Measurements from ENCODE around the gene HIVEP3. TPM values are rescaled to one million over a fixed set of nuclear protein-coding genes. Genes with fewer than 3 reads are reported as not detected.

The HIVEP3 gene
- total and polyA plus RNA-seq, 4 donors, result 7.0 to 14.7 (median 8.8) TPM

DNA sequence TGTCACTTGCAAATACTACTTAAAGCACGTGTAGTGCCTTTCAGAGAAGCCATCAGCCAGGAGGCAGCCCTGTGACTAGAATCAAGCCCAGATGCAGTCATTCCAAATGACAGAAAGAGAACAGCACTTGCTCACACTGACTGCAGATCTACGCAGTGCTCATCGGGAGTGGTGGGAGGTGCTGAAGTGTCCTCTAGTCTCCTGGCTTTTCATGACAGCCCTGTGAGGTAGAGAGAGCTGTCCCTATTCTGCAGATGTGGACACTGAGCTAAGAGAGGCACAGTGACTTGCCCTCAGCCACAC lies 371.9 kb downstream of the HIVEP3 start:
- Histone ChIP-seq H3K27me3 (ENCODE audit: control insufficient read depth in 3 of 3, insufficient read depth in 3 of 3, low read length in 2 of 3) (no peaks in the 10 kb centered on the region), H3K27ac (ENCODE audit: low read depth in 1 of 2, low read length in 1 of 2) (no peak overlapping the region), H3K4me3 (no peak overlapping the region), H3K36me3 (ENCODE audit: control insufficient read depth in 4 of 4, insufficient read depth in 4 of 4, low read length in 4 of 4) (peaks cover 0 to 2% (median 0%) of the 10 kb centered on the region in 4 donors), H3K9ac (ENCODE audit: insufficient read depth in 1 of 2, low read length in 2 of 2) (no peak overlapping the region), H3K9me3 (ENCODE audit: control insufficient read depth in 4 of 4, insufficient read depth in 3 of 4, low read length in 3 of 4) (no peaks in the 10 kb centered on the region), H3K4me1 (ENCODE audit: control insufficient read depth in 5 of 5, insufficient read depth in 5 of 5, low read length in 5 of 5) (no peaks in the 10 kb centered on the region)
- WGBS, 2 donors, result 80 to 93% methylated on average over 3 of the region's 3 CpGs
- DNase-seq (no peak), ATAC-seq (ENCODE audit: insufficient read depth, low FRiP score) (no peak)
- TF ChIP-seq, protein P1, sequence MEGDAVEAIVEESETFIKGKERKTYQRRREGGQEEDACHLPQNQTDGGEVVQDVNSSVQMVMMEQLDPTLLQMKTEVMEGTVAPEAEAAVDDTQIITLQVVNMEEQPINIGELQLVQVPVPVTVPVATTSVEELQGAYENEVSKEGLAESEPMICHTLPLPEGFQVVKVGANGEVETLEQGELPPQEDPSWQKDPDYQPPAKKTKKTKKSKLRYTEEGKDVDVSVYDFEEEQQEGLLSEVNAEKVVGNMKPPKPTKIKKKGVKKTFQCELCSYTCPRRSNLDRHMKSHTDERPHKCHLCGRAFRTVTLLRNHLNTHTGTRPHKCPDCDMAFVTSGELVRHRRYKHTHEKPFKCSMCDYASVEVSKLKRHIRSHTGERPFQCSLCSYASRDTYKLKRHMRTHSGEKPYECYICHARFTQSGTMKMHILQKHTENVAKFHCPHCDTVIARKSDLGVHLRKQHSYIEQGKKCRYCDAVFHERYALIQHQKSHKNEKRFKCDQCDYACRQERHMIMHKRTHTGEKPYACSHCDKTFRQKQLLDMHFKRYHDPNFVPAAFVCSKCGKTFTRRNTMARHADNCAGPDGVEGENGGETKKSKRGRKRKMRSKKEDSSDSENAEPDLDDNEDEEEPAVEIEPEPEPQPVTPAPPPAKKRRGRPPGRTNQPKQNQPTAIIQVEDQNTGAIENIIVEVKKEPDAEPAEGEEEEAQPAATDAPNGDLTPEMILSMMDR (IDR thresholded peaks at IDR 0.05; ENCODE audit: control extremely low read depth, extremely low read depth), result no peak

DNA sequence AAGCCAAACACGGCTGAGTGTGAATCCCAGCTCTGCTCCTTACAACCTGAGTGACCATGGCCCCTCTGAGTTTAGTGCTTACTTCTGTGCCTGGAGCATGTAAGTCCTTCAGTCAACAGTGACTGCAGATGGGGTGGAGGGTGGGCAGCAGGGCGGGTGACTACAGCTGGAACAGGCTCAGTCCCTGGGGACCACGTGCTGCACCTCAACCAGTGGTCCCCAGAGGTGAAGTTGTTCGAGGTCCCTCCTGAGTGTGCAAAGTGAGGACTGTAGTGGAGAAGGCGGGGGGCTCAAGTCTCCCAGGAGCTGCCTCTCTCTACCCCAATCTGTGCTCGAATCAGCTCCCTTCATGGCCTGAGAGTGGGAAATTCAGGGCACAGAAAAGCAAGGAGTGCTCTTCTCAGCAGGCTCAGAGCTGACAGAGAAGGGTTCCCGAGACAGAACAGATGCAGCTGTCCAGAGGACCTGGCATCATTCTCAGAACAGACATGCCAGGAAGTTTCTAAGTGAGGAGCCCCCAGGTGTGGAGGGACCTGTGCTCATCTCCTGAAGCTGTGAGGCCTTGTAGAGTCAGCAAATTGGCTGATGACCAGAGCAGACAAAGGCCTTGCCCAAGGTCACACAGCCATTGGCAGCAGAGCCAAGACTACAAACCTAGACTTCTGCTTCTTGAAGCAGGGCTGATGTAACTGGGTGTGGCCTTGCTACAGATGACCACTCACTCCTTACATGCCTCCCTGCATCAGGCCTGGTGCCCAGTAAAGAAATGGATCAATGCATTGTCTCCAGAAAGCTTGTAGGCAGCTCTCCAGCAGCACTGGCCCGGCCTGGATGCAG lies 372.5 kb downstream of the HIVEP3 start:
- no peaks in the 10 kb centered on the region for H3K27me3 ChIP-seq (ENCODE audit: control insufficient read depth in 3 of 3, insufficient read depth in 3 of 3, low read length in 2 of 3)
- WGBS, 2 donors, result 89 to 92% methylated on average over 8 of the region's 8 CpGs
- no peak overlapping the region for H3K4me3 ChIP-seq
- H3K9ac ChIP-seq (ENCODE audit: insufficient read depth in 1 of 2, low read length in 2 of 2), result no peak overlapping the region
- H3K27ac ChIP-seq (ENCODE audit: low read depth in 1 of 2, low read length in 1 of 2), result no peak overlapping the region
- peaks cover 0 to 2% (median 0%) of the 10 kb centered on the region in 4 donors for H3K36me3 ChIP-seq (ENCODE audit: control insufficient read depth in 4 of 4, insufficient read depth in 4 of 4, low read length in 4 of 4)
- DNase-seq (no peak), ATAC-seq (ENCODE audit: insufficient read depth, low FRiP score) (no peak)
- no peaks in the 10 kb centered on the region for H3K4me1 ChIP-seq (ENCODE audit: control insufficient read depth in 5 of 5, insufficient read depth in 5 of 5, low read length in 5 of 5)
- TF ChIP-seq, protein P1 (IDR thresholded peaks at IDR 0.05; ENCODE audit: control extremely low read depth, extremely low read depth), result no peak
- no peaks in the 10 kb centered on the region for H3K9me3 ChIP-seq (ENCODE audit: control insufficient read depth in 4 of 4, insufficient read depth in 3 of 4, low read length in 3 of 4)

DNA sequence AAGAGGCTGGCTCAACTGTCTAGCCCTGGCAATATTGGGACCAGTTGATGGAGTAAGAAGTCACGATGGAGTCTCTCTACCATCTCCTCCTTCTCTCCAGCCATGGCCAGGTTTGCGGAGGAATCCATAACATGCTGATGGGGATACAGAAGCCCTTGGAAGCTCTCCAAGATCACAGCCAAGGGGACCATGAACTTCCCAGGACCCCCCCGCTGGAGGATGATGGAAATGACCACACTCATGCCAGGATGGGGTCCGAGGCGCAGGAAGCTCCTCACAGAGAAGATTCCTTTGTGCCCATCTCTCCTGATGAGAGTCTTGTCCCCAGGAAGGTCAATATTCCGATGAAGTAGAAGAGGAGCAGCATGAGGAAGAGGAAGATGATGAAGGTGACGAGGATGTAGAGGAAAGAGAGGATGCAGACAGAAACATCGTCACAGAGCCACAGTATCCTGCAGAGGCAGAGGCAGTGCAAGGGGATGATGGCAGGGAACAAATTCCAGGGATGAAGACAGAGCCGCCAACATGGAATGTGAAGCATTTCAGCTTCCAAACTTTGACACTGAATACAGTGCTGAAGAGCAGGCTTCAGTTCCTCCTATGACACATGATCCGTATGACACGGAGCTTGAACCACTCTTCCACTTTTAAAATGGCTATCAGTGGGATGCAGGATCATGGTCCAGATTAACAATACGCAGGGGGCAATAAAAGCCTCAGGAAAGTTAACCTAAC lies 376.4 kb downstream of the HIVEP3 start:
- ATAC-seq (ENCODE audit: insufficient read depth, low FRiP score) (no peak), DNase-seq (no peak)
- Histone ChIP-seq H3K4me1 (ENCODE audit: control insufficient read depth in 5 of 5, insufficient read depth in 5 of 5, low read length in 5 of 5) (peaks cover 4 to 11% (median 9%) of the 10 kb centered on the region in 5 donors), H3K4me3 (no peak overlapping the region), H3K27ac (ENCODE audit: low read depth in 1 of 2, low read length in 1 of 2) (no peak overlapping the region), H3K9ac (ENCODE audit: insufficient read depth in 1 of 2, low read length in 2 of 2) (no peak overlapping the region), H3K9me3 (ENCODE audit: control insufficient read depth in 4 of 4, insufficient read depth in 3 of 4, low read length in 3 of 4) (no peaks in the 10 kb centered on the region), H3K27me3 (ENCODE audit: control insufficient read depth in 3 of 3, insufficient read depth in 3 of 3, low read length in 2 of 3) (no peaks in the 10 kb centered on the region), H3K36me3 (ENCODE audit: control insufficient read depth in 4 of 4, insufficient read depth in 4 of 4, low read length in 4 of 4) (peaks cover 0 to 2% (median 0%) of the 10 kb centered on the region in 4 donors)
- WGBS, 2 donors, result 84 to 91% methylated on average over 12 of the region's 12 CpGs
- TF ChIP-seq, protein P1 (IDR thresholded peaks at IDR 0.05; ENCODE audit: control extremely low read depth, extremely low read depth), result no peak
